Stimulated activated naive CD4-positive, alpha-beta T cell treated with Interleukin-2 at 50 U/mL for 16 hours (primary cell): ENCODE data around the gene GIT2.
"Not testable (repeated sequence)": the region's sequence is repeated elsewhere in the genome, so short reads cannot be mapped to it uniquely, and the experiment has no call there.

Source experiments
- DNase-seq: peaks from one replicate; lab custom pipeline; 2025; lab: John Stamatoyannopoulos, UW

The GIT2 gene

DNA sequence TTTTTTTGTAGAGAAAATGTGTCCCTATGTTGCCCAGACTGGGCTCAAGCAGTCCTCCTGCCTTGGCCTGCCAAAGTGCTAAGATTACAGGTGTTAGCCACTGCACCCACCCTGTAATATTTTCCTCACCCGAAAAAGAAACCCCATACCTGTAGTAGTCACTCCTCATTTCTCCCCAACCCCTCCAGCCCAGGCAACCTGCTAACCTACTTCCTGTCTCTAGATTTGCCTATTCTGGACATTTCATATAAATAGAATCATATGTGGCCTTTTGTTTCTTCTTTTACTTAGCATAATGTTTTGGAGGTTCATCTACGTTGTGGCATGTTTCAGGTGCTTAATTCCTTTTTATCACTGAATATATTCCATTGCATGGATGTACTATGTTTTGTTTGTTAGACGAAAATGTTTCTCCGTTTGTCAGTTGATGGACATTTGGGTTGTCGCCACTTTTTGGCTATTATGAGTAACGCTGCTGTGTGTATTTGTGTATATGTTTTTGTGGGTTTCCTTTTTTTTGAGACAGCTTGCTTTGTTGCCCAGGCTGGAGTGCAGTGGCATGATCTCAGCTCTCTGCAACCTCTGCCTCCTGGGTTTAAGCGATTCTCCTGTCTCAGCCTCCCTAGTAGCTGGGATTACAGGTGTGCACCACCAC is 9.3 kb upstream of the GIT2 start:
- no peak for DNase-seq

DNA sequence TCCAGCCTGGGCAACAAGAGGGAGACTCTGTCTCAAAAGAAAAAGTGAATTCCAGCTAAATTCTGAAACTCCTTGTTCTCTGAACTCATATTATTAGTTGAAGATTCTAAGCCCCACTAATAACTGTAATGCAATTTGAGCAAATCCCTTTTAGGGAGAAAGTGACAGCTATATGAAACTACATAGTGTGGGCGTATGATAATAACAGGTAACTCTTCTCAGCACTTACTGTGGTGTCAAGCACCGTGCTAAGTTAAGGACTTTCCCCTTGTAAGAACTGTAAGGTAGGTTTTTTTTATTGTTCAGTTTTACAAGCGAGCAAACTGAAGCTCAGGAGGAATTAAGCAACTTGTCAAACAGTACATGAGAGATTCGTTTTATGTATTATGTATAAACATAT is 8.4 kb upstream of the GIT2 start:
- DNase-seq, result no peak

DNA sequence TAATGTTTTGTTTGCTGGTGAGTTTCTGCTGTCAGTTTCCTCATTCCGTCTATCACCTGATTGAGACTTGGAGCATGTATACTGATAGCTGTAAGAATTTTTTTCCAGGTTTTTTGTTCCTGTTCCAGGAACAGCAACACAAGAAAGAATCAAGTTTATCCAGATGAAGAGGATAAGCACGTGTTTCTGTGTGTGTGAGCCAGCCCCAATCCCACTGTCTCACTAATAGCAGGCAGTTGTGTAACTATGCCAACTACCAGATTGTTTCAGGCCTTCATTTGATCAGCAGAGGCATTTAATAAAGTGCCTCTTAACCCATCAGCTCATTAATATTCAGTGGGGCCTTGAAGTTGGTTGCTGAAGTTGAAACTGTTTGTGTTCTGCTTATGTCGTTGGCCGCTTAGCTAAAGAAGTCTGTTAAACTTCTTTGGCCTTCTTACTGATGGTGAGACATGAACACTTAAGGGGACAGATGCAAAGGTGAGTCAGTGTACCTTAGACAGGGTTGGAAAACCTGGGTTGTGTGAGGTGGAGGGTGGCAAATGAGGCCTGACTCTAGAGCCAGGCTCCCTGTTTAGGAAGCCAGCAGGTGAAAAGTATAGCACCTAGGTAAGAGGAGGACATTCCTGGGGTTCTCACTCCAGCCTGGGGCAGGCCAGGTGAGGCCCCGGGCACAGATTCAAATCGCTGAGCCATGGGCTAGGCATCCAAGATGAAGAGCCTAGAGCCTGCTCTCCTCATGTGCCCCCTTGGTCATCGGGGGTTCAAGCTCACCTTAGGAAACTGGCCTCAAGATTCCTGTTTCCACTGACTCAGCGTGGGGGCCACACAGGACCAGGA is 6.7 kb upstream of the GIT2 start:
- DNase-seq, result no peak

DNA sequence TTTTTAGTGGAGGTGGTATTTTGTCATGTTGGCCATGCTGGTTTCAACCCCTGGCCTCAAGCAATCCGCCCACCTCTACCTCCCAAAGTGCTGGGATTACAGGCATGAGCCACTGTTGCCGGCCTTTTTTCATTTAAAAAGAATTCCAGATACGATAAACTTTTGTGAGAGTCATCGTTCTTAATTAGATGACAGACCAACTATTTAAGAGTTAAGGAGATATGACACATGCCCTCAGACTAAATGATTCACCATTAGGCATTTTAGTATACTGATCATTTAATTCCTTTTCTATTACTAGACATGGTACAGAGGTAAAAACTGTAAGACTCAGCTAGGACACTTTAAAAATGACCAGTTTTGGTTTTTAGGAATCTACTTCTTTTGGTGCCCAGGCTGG is 5.4 kb upstream of the GIT2 start:
- no peak for DNase-seq

DNA sequence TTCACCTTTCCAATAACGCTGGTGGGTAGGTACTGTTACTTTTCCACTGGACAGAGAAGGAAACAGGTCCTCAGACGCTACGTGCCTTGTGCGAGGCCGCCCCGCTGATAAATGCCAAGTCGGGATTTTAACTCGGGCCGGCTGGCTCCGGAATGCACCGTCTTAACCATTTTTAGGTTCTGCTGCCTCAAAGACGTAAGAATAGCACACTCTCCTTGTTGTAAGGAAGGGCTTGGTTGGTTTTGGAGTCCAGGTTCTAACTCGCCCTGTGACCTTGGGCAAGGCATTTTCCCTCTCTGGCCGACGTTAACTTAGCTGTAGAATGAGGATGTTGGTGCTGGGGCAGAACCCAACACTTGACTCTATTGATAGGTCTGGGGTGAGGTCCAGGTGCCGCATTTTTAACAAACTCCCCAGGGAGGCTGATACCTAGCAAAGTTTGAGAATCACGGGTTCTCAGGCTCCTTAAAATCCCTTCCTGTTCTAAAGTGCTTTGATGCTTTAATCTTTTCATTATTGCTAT is 3.9 kb upstream of the GIT2 start:
- no peak for DNase-seq

DNA sequence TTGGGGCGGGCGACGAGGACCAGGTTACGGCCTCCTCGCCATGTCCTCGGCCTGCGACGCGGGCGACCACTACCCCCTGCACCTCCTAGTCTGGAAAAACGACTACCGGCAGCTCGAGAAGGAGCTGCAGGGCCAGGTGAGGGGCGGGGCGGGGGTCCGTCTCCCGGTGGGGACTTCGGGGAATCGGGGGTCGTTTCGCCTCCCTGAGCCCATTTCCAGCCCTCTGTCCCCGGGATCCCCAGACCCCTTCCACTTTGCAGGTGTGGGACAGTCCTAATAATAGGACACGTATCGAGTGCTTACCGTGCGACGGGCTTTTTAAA is 3.4 kb upstream of the GIT2 start:
- DNase-seq, result no peak

DNA sequence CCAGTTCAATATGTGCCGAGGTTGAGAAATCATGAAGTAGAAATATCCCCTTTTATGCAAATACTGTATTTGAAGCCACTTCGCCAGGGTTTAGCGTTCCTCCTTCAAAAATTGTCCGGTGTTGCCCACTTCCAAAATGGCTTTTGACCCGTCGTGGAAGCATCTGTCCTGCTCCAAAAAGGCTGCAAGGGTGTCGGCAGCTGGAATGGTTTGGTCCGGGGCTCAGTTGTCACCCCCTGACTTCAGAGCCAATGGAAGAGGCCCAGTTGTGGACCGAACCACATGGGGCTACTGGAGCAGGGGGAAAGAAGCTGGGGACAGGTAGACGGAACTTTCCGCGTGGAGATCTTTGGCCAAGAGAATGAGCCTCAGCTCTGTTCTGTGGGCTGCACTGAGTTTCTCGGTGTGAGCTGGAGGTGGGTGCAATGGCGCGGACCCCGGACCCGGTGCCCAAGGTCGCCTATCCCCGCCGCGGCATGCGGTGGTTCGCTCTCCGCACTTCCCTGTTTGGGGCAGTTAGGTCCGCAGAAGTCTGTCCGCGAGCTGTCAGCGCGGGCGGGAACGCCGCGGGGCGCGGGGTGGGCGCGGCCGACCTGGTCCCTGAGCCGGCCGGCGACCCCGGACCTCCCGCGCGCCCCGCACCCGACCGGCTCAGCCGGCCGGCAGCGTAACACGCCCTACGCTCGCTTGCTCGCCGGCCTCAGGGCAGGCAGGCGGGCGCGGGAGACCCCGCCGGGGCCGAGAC is 2.9 kb upstream of the GIT2 start, which contains the start of gene ANKRD13A:
TSS of gene ANKRD13A (plus strand) at position 527 of the 745 bp plus-strand sequence. CDS start 259 bp downstream, outside the sequence.
- peak; percentile 86 for DNase-seq

DNA sequence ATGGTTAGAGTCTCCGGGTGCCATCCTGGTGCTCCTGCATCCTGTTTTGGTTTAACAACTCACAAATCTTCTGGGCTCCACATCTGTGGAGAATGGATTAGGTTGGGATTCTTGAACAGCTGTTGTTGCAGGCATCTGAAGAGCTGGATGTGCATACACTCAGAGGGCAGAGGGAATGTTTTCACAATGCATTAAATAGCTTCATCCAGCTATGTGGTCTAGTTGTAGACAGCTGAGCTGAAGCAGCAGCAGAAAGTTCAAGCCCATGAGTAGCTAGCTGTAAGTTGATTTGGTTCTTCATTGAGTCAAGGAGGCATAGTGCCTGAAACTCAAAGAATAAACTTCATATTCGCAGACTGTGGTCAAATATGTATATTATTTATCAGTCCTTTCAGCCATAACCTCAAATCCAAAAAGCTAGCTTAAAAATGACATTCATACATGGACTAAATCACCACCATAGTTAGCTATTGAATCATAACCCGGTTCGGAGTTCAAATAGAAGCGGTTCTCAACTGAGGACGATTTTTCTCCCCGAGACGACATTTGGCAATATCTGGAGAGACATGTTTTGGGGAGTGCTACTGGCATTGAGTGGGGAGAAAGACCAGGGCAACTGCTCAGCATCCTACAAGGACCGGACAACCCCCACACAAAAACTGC is 2.2 kb upstream of the GIT2 start:
- no peak for DNase-seq

DNA sequence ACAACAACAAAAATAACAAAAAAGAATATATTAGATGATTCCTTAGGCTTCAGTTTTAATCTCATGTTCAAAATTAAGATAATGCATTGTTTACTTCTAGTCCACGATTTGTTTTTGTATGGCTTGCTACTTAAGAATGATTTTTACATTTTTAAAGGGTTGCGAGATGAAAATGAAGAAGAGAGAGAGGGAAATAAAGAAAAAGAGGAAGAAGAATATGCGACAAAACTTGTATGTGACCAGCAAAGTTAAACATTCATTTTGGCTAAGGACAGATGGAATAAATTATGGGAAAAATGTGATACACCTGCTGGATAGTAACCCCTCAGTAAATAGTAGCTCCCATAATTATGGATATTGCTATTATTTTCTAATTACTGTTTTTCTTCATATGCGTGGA is 1.2 kb upstream of the GIT2 start:
- DNase-seq, result no peak

DNA sequence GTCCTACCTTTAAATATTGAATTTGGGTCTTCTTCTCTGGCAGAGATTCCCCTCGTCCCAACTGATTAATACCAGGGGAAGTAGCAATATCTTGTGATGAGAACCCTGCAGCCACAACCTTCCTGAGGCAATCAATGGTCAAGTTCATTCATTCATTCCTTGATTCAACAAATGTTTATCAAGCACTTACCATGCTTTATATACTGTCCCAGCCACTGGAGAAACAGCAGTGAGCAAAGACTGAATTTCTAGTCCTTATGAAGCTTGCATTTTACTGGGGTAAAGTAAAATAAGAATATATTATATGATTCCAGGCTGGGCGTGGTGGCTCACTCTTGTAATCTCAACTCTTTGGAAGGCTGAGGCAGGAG is 300 bp upstream of the GIT2 start:
- no peak for DNase-seq

DNA sequence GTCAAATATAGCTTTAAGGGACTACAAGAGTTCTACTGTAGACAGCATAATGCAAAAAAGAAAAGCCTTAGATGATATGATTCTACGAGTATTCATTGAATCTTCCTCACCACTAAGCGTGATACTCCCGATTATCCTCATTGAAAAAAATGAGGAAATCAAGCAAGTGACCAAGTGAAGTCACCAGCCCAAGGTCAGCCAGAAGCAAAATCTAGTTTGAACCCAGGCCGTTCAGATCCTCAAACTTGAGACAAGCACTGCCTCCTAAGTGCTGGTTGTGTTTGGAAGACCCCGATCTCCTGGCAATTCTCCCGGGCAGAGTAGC is 845 bp downstream of the GIT2 start:
- no peak for DNase-seq

DNA sequence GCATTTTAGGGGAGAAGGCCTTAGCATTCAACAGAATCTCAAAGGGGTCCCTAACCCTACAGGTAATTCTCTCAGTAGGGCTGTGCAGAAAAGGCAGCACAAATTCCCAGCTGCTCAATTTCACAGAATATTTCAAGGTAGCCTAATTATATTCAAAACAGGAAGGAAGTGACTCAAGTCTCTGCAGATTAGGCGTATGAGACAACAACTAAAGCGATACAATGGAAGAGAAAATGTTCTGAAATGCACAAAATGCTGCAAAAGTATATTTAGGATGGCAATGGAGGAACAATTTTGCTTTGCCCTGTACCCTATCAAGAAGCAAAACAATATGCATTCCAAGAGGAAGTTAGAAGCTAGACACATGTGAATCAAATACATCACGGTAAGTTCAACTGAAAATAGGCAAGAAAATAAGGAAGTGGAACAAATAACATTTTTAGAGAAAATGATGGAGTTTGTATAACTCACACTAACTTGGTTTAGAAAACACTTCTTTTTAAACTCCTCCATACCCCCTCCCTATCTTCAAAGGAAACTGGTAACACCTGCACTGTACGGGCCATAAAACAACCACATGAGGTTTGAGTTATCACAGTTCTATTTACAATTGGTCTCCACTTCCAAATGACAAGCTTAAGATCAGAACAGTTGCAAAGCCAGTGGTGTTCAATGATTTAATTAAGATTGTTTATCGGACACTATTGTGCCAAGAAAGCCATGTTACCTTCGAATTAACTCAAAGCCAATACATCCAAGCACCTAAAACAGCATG is 1.6 kb downstream of the GIT2 start:
- DNase-seq, result no peak

DNA sequence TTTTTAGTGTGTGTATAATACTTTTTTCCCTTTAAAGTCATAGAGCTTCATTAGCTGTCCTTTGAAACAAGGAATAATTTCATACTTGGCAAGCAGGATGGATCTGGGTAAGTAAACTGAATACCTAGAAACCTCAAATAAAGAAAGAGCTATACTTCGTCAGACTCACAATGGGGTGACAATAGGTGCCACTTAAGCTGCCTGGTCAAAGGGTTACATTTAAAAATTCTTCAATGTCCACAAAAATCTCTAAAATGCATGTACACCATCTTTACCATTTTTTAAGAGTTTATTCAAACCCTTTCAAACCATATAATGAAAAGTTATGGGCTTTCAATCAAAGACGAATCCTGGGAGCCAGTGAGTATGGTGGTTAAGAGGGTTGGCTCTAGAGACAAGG is 3.1 kb downstream of the GIT2 start:
- no peak for DNase-seq

DNA sequence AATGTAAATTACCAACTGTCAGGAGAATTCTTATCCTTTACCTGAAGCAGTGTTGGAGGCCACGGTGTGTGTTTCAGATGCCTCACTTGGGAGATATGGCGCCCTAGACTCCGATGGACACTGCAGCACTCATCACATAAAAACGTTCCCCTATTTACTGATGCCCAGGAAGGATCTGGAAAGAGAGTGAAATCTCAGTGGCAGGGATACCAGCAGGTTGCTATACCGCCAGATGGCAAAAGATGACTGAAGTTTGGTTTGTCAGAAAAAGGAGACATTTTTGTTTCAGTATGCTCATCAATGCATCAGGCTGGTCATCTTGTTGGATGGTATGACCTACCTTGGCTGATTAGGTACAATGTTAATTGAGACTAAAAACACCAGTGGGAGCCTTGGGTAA is 4.6 kb downstream of the GIT2 start:
- DNase-seq, result no peak

DNA sequence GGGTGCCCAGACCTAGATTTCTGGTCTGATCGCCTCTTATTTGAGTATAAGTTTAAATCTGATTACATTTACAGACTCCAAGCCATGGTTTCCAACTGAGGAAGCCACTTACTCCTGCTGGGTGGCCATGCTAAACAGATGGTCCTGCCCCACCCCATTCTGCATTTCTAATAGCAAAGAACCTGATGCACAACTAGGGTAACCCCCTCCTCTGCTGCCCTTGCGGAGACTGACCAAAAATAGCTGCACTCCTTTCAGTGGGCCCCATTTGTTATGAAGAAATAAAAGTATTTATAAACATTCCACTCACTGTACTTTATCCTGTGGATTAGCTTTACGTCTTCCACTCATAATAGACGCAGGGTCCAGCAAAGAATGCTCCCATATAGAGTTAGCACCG is 6.8 kb downstream of the GIT2 start:
- no peak for DNase-seq

DNA sequence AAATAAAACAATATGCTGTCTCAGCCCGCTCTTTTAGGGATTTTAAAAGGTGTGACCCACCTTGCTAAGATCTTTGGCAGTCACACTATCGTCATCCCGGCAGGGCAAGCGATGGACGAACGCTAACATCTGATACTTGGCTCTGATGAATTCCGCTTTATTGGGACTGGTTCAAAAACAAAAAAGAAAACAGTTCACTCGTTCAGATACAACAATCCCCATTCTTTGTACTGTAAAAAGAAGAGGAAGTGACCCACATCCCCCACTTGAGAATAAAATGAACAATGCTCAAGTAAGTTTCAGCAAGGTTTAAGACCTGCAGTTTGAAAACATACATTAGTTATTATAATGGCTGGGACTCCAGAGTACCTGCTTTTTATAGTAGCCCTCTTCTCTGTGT is 7.3 kb downstream of the GIT2 start:
- DNase-seq, result no peak

DNA sequence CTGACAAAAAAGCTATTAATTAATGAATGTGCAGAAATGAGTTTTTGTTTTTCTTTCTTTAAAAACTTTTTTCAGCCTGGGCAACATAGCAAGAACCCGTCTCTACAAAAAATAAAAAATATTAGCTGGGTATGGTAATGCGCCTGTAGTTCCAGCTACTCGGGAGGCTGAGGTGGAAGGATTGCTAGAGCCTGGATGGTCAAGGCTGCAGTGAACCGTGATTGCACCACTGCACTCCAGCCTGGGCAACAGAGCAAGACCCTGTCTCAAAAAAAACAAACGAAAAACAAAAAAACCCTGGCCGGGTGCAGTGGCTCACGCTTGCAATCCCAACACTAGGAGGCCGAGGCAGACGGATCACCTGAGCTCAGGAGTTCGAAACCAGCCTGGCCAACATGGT is 7.9 kb downstream of the GIT2 start:
- DNase-seq, result no peak

DNA sequence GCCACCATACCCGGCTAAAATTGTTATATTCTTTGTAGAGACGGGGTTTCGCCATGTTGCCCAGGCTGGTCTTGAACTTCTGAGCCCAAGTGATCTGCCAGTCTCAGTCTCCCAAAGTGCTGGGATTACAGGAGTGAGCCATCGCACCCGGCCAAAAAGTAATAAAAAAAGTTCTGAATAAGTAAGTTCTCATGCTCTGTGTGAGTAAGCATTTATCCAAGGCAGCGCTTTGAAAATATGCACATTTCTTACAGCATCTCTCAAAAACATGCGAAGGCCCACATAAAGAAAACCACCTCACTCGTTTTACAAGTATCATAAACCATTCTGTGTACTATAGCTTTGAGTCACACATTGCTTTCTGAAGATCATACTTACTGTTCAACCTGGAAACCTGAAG is 8.6 kb downstream of the GIT2 start:
- DNase-seq, result no peak

DNA sequence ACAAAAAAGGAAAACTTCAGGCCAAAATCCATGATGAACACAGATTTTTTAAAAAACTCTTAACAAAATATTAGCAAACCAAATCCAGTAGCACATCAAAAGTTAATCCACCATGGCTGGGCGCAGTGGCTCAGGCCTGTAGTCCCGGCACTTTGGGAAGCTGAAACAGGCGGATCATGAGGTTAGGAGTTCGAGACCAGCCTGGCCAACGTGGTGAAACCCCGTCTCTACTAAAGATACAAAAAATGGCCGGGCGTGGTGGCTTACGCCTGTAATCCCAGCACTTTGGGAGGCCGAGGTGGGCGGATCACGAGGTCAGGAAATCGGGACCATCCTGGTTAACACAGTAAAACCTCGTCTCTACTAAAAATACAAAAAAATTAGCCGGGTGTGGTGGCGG is 9.9 kb downstream of the GIT2 start:
- not testable (repeated sequence) for DNase-seq

DNA sequence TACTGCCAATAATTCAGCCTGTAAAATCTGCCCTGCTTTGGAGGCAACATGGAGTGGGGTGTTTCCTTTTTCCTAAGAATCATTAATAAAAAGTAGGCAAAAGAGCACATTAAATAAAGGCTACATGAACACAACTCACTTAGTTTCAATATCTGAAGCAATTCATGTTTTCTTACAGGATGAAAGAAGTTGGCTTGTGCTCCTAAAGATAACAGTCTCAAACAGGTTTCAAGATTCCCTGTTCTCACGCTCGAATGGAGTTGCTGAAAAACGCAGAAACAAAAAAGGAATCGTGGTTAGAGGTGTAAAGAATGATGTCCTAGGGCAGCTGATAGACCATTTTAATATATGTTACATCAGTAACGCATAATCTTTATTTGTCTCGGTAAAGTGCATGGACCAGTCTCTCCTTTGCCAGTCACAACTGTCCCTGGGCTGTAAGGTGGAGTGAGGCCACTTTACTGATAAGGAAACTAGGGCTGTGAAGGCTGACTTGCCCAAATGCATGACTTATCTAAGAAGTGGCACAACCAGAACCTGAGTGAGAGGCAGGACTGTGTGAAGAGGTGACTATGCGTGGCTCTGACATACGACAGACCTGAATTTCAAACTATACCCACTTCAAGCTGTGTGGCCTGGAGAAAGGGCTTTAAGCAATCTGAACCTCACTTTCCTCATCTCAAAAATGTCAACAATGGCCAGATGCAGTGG is 12.6 kb downstream of the GIT2 start:
- DNase-seq, result no peak

DNA sequence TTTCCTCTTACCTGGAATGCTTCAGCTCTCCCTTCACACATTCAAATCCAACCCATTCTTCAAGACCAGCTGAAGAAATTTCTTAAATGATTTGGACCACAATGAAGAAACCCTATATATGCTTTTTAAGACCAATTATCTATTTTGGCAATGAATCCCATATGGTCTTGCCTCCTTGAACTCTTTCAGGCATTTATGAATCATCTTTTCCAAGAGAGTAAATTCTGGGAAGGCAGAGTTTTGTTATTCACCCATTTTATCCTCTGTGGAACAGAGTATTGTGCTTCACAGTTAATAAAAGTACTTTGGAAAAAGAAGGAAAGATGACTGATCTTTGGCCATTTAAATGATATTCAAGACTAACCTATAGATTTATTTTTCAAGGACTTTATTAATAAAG is 14.0 kb downstream of the GIT2 start:
- DNase-seq, result no peak
